Measurements from ENCODE around the gene PPCDC.

PPCDC gene

DNA sequence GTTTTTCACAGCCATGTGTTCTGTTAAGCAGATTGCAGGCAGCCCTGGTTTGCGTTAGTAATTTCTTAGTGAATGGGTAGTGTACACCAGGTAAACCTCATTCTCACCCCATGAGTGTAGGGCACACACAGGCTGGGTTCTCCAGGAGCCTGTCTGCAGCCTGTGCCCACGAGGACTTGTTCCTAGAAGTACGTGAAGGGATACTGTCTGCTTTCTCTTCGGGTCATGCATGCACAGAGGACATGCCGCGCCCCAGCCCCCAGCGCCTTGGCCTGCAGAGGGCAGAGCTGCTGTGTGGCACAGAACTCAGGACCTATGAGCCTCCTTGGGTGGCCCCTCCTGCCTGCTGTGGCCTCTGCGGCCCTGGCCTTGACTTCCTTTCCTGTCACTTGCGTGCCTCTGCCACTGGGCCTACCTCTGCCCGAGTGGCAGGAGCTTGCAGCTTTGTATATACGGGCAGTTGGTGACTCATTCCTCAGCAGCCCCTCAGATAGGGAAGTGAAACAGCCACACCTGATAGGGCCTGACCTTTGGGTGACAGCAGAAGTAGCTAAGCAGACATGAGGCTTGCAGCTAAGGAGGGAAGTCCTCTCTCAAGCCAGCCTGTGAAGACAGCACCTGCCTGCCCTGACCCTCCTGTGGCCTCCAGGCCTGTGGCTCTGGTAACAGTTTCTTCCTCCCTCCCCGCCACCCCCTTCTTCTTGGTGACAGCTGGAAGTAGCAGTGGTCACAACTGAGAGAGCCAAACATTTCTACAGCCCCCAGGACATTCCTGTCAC lies 19.5 kb downstream of the PPCDC start:
- H3F3A ChIP-seq (ENCODE audit: low read depth): 0 out of 2 replicates have a peak, but pooled peaks cover 7% of the 10 kb centered on the region
- no peaks in the 10 kb centered on the region for H4K20me1 ChIP-seq (ENCODE audit: insufficient read depth, low read length, poor library complexity, severe bottlenecking)
- no peaks in the 10 kb centered on the region for H3K27me3 ChIP-seq (ENCODE audit: insufficient read depth, low read length, poor library complexity, severe bottlenecking)
- H3K9me2 ChIP-seq (replicated peaks; ENCODE audit: low read depth, low read length): no peaks in the 10 kb centered on the region
- peak overlapping the region; percentile 67 for H3K4me3 ChIP-seq (ENCODE audit: low read length, poor library complexity, severe bottlenecking)
- H3K79me2 ChIP-seq (ENCODE audit: insufficient read depth, low read length): peaks cover 45% of the 10 kb centered on the region
- peak overlapping the region; percentile 81 for H3K9ac ChIP-seq (ENCODE audit: low read depth, low read length, poor library complexity, severe bottlenecking)
- TF ChIP-seq, protein P1, sequence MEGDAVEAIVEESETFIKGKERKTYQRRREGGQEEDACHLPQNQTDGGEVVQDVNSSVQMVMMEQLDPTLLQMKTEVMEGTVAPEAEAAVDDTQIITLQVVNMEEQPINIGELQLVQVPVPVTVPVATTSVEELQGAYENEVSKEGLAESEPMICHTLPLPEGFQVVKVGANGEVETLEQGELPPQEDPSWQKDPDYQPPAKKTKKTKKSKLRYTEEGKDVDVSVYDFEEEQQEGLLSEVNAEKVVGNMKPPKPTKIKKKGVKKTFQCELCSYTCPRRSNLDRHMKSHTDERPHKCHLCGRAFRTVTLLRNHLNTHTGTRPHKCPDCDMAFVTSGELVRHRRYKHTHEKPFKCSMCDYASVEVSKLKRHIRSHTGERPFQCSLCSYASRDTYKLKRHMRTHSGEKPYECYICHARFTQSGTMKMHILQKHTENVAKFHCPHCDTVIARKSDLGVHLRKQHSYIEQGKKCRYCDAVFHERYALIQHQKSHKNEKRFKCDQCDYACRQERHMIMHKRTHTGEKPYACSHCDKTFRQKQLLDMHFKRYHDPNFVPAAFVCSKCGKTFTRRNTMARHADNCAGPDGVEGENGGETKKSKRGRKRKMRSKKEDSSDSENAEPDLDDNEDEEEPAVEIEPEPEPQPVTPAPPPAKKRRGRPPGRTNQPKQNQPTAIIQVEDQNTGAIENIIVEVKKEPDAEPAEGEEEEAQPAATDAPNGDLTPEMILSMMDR (conservative IDR thresholded peaks at IDR 0.05; ENCODE audit: low read length): peak; percentile 87
- TF ChIP-seq EZH2phosphoT487 (IDR thresholded peaks at IDR 0.05; ENCODE audit: borderline replicate concordance): no peak
- H3K9me3 ChIP-seq (ENCODE audit: insufficient read depth, low read depth, low read length): no peaks in the 10 kb centered on the region
- H3K4me2 ChIP-seq (ENCODE audit: low read depth, low read length, poor library complexity, severe bottlenecking): peak overlapping the region; percentile 86
- no peak overlapping the region for H2AFZ ChIP-seq (ENCODE audit: low read length)
- peaks cover 70% of the 10 kb centered on the region for H3K4me1 ChIP-seq (ENCODE audit: insufficient read depth, low read length, poor library complexity, severe bottlenecking)
- H3K36me3 ChIP-seq (ENCODE audit: insufficient read depth, low read length): no peaks in the 10 kb centered on the region

DNA sequence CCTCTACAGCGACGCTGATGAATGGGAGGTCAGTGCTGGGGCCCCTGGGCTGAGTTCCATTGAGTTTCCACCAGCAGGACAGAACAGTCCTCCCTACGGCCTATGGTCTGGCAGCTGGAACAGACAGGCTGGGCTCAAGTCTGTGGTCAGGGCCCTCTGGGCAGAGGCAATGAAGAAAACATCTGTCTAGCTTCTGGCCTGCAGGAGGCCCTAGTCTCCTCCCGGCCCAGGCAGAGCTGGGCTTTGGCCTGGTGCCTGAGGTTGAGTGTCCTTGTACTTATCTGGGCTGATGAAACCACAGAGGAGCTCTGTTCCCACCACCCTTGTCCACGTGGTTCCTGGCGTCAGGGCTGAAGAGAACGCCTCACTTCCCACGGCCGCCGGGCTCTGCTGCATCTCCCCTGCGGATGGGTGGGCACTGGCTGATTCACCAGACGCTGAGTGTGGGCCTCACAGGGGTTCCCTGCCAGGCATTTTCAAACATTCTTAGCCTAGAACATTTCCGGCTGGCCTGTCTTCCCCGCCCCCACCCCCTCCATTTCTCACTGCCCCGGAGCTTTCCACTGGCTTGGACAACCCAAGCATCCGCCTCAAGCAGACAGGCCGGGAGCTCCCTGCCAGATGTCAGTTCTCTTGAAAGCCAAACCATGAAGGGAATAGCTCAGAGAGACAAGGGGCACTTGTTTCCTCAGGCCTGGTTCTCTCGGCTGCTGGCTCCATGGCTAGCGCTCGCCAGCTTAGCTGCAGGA lies 20.3 kb downstream of the PPCDC start:
- Histone ChIP-seq H2AFZ (ENCODE audit: low read length) (no peak overlapping the region), H3K9me2 (replicated peaks; ENCODE audit: low read depth, low read length) (no peaks in the 10 kb centered on the region), H3F3A (ENCODE audit: low read depth) (0 out of 2 replicates have a peak, but pooled peaks cover 7% of the 10 kb centered on the region), H3K9me3 (ENCODE audit: insufficient read depth, low read depth, low read length) (no peaks in the 10 kb centered on the region), H3K4me1 (ENCODE audit: insufficient read depth, low read length, poor library complexity, severe bottlenecking) (peaks cover 66% of the 10 kb centered on the region), H3K4me2 (ENCODE audit: low read depth, low read length, poor library complexity, severe bottlenecking) (peak overlapping the region; percentile 86), H3K79me2 (ENCODE audit: insufficient read depth, low read length) (peaks cover 53% of the 10 kb centered on the region), H3K36me3 (ENCODE audit: insufficient read depth, low read length) (no peaks in the 10 kb centered on the region), H3K27me3 (ENCODE audit: insufficient read depth, low read length, poor library complexity, severe bottlenecking) (no peaks in the 10 kb centered on the region), H4K20me1 (ENCODE audit: insufficient read depth, low read length, poor library complexity, severe bottlenecking) (no peaks in the 10 kb centered on the region), H3K4me3 (ENCODE audit: low read length, poor library complexity, severe bottlenecking) (peak overlapping the region; percentile 67), H3K9ac (ENCODE audit: low read depth, low read length, poor library complexity, severe bottlenecking) (peak overlapping the region; percentile 81)
- TF ChIP-seq EZH2phosphoT487 (IDR thresholded peaks at IDR 0.05; ENCODE audit: borderline replicate concordance): no peak
- TF ChIP-seq, protein P1 (conservative IDR thresholded peaks at IDR 0.05; ENCODE audit: low read length): peak; percentile 55

DNA sequence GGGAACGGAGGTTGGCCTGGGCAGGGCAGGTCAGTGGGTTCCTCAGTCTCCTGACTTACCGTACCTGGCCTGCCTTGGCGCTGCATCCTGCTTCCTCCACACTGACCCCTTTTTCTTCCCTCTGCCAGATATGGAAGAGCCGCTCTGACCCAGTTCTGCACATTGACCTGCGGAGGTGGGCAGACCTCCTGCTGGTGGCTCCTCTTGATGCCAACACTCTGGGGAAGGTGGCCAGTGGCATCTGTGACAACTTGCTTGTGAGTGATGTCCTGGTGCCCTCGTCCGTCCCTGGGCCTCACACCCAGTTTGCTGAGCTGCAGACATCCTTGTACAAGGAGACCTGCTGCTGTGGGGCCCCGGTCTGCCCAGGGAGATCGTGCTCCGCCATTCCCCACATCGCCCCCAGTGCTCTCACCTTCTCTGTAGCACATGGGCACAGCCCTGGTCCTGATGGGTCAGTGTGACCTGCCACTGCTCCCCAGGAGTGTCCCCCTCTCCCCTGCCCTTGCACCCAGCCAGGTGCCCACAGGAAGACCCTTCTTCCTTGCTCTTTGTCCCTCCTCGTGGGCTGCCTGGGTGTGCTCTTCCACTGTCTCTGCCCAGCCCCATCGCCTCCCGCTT lies 21.0 kb downstream of the PPCDC start:
- Histone ChIP-seq H3F3A (ENCODE audit: low read depth) (0 out of 2 replicates have a peak, but pooled peaks cover 7% of the 10 kb centered on the region), H3K9me3 (ENCODE audit: insufficient read depth, low read depth, low read length) (no peaks in the 10 kb centered on the region), H3K9ac (ENCODE audit: low read depth, low read length, poor library complexity, severe bottlenecking) (peak overlapping the region; percentile 81), H3K27me3 (ENCODE audit: insufficient read depth, low read length, poor library complexity, severe bottlenecking) (no peaks in the 10 kb centered on the region), H3K36me3 (ENCODE audit: insufficient read depth, low read length) (no peaks in the 10 kb centered on the region), H3K4me1 (ENCODE audit: insufficient read depth, low read length, poor library complexity, severe bottlenecking) (peaks cover 60% of the 10 kb centered on the region), H3K79me2 (ENCODE audit: insufficient read depth, low read length) (peaks cover 51% of the 10 kb centered on the region), H3K9me2 (replicated peaks; ENCODE audit: low read depth, low read length) (no peaks in the 10 kb centered on the region), H2AFZ (ENCODE audit: low read length) (no peak overlapping the region), H3K4me2 (ENCODE audit: low read depth, low read length, poor library complexity, severe bottlenecking) (peak overlapping the region; percentile 86), H3K4me3 (ENCODE audit: low read length, poor library complexity, severe bottlenecking) (peak overlapping the region; percentile 67), H4K20me1 (ENCODE audit: insufficient read depth, low read length, poor library complexity, severe bottlenecking) (no peaks in the 10 kb centered on the region)
- TF ChIP-seq, protein P1 (conservative IDR thresholded peaks at IDR 0.05; ENCODE audit: low read length): no peak
- TF ChIP-seq EZH2phosphoT487 (IDR thresholded peaks at IDR 0.05; ENCODE audit: borderline replicate concordance): no peak
